GM21723 (cell line): ENCODE measurements around the gene PRSS50.

Source experiments
- ATAC-seq: cut with Tn5 transposase; IDR thresholded peaks from one replicate; pipeline ENCODE4 v1.9.1; 2021; ENCODE audit warnings: mild to moderate bottlenecking, moderate library complexity; ENCODE audit not compliant: unreplicated experiment

PRSS50 gene

DNA sequence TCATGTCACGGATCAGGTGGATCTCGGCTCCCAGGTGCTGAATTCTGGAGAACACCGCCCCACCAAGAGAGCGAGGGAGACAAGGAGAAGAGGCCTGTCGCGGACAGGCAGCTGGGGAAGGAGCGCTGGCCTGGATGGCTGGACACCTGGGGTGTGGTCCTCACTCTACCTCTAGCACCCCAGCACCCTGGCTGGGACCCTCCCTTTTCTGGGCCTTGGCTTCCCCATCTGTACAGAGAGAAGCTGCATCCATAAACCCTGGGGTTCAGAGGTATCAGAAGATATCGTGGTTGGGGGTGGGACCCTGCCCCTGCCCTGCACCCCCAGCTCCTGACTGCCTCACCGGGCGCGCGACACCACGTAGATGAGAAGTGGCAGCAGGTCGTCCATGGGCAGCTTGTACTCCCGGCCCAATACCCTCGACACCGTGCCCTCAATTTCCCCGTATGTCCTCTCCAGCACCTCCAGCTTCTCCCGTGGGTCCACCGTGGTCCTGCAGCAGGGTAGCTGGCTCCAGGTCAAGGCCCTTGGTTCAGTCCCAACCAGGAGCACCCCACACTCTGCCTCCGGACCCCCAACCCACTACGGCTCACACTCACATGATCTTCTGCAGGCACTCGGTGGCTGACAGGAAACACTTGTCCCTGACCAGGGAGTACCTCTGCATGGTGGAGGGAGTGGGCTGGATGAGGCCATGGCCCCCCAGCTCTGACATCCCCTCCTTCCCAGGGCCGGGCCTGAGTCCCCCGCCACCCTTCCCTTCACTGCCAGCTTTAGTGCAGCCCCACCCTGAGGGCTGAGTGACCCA lies 45.9 kb downstream of the PRSS50 start:
- ATAC-seq = no peak

DNA sequence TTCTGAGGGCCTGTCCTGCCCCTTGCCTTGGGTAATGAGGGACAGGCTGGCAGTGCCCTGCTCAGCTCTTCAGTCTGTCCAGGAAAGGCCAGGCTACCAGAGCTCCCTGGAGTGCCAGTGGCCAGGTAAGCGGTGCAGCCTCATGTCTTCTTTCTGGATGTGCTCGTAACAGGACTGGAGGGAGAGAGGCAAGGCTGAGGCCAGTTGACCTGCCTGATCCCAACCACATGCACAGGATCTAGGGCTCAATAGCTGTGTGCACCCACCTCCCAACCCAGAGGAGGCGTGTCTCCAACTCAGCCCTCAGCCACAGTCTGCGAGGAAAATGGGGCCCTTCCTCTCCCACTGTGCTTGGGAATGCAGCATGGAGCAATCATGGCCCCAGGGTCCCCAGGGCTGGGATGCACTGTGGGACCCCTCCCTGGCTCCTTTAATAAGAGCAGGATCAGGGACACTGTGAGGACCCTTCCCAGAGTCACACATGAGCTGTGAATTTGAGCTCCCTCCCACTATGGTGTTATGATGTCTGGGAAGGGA lies 46.7 kb downstream of the PRSS50 start:
- ATAC-seq = no peak

GRCh38 chr3:46670000-46670890 lies 47.4 kb downstream of the PRSS50 start:
- ATAC-seq = no peak

- ATAC-seq = no peak
These were observed 48.3 kb downstream of the PRSS50 start for GRCh38 chr3:46669191-46669999.

DNA sequence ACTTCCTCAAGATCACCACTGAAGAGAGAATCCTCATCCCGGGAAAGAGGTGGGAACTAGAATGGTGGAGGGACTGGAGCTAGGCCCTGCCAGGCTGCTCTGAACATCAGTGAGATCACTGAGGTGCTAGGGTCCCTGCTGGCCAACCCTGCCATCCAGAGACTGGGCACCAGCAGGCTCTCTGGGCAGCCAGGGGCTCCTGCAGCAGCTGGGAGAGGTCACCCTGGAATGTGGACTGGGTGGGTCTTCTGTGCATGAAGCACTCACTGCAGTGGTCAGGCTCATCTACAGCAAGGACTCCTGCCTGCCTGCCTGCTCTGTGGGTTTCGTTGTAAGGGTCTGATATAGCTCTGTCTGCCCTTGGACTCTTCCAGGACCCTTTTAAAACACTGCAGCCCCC lies 49.1 kb downstream of the PRSS50 start:
- ATAC-seq = no peak

GRCh38 chr3:46668116-46668515 lies 49.6 kb downstream of the PRSS50 start:
- ATAC-seq = no peak

DNA sequence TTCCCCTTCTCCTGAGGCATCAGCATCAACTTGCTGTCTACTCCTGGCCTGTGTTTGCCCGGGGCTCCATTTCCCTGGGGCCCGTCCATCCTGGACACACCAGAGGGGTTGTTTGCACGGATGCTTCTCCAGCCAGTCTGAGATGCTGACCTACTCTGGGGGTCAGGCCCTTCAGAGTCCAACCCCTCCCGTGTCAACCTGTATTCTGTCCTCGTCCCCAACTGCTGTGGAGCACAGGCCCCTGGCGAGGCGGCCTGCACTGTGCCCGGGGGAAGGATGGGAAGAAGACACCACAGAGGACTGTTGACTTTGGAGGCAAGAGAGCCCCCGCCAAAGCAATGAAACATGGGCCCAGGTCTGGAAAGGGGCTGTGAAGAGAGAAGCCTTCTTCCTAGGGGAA lies 50.0 kb downstream of the PRSS50 start:
- no peak for ATAC-seq

DNA sequence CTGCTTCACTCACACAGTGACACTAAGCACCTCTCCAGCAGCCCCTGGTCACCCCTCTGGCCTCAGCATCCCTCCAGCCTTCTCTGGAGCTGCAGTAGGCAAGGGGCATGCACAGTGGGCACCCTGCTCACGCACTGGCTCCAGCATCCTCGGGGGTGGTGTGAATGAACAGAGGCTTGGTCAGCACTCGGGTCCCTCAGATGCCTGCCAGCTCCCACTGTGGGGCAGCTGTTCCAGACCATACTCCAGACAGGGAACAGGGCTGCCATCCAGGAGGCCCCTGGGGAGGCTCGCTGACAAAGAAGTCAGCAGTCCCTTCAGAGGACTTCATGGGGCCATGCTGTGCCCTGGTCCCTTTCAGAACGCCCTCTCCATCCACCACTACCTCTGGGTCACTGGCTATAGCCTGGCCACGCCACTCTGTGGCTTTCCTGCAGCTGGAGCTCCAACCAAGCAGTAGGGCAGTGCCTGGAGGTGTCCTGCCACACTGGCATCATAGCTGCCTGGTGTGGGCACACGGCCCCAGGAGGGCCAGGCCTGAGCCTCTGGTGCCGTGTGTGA lies 50.5 kb downstream of the PRSS50 start:
- no peak for ATAC-seq

- no peak for ATAC-seq
These were observed 51.2 kb downstream of the PRSS50 start for GRCh38 chr3:46666453-46666845.

DNA sequence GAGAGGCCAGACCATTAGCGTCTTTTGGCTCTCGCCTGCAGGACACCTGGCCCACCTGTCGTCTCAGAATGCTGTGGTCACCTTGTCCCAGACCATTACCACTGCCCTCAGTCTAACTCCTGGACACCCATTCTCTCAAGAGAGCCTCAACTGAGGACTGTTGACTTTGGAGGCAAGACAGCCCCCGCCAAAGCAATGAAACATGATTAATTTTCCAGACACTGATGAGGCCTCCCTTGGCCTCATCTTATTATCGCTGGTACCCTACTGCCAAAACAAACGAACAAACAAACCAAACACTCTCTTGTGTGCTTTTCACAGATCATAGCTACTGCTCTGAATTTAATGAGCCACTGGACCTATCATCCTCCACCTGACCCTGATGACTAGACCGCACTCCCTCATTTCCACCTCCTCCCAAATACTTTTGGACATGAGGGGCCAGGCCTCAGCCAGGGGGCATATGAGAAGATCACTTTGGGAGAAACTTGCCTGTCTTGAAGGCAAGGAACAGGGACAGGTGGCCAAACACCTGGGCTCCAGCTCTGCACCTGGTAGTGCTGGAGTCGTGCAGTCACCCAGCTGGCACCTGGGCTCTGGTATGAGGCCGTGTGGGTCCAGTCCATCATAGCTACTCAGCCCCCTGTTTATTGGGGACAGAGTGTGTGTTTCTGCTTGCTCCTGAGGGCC lies 51.8 kb downstream of the PRSS50 start:
- ATAC-seq = no peak

DNA sequence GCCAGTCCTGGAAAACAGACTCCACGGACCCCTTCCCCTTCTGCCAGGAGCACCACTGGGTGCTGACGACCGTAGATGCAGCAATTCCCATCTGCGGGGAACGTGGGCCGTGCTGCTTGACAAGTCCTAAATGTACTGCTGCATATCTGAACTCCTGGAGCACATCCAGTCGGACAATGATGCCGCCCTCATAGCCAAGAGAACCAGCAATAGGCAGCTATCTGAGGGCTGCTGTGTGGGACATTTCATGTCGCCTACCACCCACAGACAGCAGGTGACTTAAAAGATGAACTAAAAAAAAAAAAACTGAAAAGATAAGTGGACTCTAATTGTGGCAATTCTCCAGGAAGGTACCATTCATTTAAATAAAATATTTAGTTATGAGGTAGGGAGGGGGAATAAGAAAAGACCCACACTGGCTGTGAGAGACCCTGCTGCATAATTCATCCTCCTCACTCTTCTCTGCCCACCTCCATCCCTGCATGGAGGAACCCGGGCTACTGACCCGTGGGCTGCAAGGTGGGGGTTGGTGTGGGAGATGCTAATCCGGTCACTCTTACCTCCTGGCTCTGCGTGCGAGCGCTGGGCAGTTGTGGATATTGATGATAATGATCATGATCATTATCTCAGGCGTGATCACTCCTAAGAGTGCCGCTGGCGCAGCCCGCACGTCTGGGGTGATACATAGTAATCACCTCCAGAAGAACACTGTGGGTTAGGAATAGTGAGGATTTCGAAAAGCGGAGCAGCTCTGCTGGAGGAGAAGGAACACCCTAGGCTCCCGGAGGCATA lies 52.5 kb downstream of the PRSS50 start:
- no peak for ATAC-seq

DNA sequence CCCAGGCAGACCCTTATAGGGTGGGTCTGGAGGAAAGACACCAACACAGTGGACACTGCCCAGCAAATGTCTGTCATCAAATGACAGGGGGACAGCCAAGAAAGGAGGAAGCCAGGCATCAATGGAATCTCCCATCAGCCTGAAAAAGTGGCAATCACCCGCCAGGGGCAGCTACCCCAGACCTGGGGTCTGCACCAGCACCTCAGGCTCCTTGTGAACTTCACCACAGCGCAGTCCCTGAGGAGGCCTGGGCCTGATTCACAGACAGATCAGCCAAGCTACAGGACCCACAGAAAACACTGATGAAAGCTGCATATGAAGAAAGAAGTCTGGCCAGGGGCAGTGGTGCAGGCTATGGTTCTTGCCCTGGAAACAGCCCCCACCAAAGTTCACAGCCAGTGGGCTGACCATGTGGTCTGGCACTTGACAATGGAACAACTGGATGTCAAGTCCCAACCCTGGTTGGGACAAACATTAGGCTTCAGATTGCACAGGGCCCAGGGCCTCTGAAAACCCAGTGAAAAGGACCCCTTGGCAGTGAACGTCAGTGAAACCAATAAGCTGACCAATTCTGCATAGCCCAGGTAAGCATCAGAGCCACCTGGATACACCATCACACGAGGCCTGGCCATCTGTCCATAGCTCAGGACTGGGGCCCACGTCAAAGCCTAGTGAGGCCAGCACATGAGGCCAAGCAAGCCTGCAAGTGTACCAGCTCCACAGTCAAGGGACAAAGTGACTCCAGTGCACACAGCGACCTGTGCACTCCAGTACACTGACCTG lies 53.3 kb downstream of the PRSS50 start:
- no peak for ATAC-seq

DNA sequence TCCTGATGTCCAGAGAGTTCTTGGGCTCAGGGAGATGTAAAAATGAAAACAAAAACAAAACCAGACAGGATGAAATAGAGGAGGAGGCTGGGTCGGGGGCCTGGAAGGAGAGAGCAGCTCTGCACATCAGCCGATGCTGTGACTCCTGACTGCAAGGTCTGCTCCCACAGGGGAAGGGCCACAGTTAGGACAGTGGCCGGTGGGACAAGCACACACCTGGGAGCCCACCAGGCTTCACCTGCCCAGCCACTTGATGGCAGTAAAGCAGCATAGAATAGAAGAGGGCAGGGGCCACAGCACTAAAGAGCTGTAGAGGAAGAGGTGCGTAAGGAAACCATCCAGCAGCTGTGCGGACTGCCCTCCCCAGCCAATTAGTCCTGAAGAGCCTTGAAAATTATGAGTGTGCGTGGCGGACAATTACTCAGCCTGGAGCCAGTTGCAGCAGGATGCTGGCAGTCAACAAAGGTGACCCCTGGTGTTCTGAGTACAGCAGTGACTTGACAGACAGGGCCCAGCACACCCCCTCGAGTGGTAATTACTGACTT lies 54.0 kb downstream of the PRSS50 start:
- ATAC-seq = no peak

GRCh38 chr3:46662771-46663551 lies 54.7 kb downstream of the PRSS50 start:
- ATAC-seq = no peak
